ENCODE measurements around the gene REPIN1. TPM values are rescaled to one million over a fixed set of nuclear protein-coding genes. Genes with fewer than 3 reads are reported as not detected.
A peak's percentile ranks its signal among the peaks of the same experiment; 100 is the strongest.

Gene REPIN1
- total RNA-seq, 1 experiment from 2014 or later = 106 TPM

DNA sequence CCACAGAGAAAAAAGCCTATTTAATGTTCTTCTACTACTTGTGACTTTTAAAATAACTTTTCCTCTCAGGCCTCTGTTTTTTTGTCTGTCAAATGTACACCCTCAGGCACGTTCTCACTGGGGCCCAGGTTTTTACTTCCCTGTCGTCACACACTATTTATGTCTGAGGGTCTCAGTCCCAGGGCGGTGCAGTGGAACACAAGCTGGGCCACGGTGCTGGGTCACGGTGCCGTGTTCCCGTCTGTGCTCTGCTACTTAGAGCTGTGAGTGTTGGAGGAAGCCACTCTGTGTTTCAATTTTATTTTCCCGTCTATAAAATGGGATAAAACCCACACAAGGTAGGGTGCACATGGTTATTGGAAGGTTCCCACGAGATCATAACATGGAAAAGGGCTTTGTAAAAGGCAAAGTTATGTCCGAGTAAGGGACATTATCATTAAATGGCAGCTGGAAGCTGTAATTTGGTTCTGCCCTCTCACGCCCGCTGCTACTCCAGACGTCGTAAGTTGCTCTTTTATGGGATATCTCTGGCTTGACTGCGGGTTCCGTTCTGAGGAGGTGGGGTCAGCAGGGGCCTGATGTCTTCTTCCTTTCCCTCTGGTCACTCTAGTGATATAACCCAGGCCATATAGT is 35.7 kb downstream of the REPIN1 start:
- Histone ChIP-seq H3K27me3 (ENCODE audit: insufficient read depth, low read length) (no peaks in the 10 kb centered on the region), H3K14ac (ENCODE audit: insufficient read depth, low read length) (peak overlapping the region; percentile 54; the same call in 1 of the 2 replicates), H3K4me1 (ENCODE audit: insufficient read depth, low read length) (peaks cover 42% of the 10 kb centered on the region), H3K4me2 (ENCODE audit: insufficient read depth, insufficient read length, low read length) (peak overlapping the region; percentile 62), H3K79me1 (ENCODE audit: insufficient read depth, low read depth, low read length, poor library complexity, severe bottlenecking) (no peaks in the 10 kb centered on the region), H3K18ac (ENCODE audit: insufficient read length, low read depth, low read length) (peak overlapping the region; percentile 50), H2BK120ac (ENCODE audit: low read depth, low read length, poor library complexity, severe bottlenecking) (no peak overlapping the region), H2AFZ (ENCODE audit: low read length) (no peak overlapping the region), H3K23me2 (ENCODE audit: insufficient read length, low read depth, low read length, poor library complexity, severe bottlenecking) (peaks cover 8% of the 10 kb centered on the region), H2BK15ac (ENCODE audit: low read depth, low read length) (no peak overlapping the region), H4K5ac (ENCODE audit: insufficient read length, low read depth, low read length) (no peak overlapping the region), H4K91ac (ENCODE audit: insufficient read length, low read depth, low read length) (peak overlapping the region; percentile 38), H3K79me2 (ENCODE audit: insufficient read depth, low read length) (no peaks in the 10 kb centered on the region), H4K20me1 (ENCODE audit: control insufficient read depth, insufficient read depth, insufficient read length) (no peaks in the 10 kb centered on the region), H3K9me3 (ENCODE audit: control insufficient read depth, low read depth, low read length) (no peaks in the 10 kb centered on the region), H3T11ph (ENCODE audit: low read length) (no peak overlapping the region), H3K9ac (ENCODE audit: extremely low read depth, insufficient read length, low read length) (peak overlapping the region; percentile 10), H3K4ac (ENCODE audit: low read depth, low read length) (no peak overlapping the region; the same call in 1 of the 2 replicates), H2BK5ac (ENCODE audit: insufficient read length, low read length) (no peak overlapping the region), H2AK5ac (ENCODE audit: insufficient read length, low read length) (no peak overlapping the region), H3K27ac (ENCODE audit: insufficient read length, low read depth, low read length) (no peak overlapping the region), H3K56ac (ENCODE audit: insufficient read length, low read depth, low read length) (no peak overlapping the region), H2BK12ac (ENCODE audit: insufficient read length, low read depth, low read length) (no peak overlapping the region), H2BK20ac (ENCODE audit: low read depth, low read length, poor library complexity, severe bottlenecking) (no peak overlapping the region), H3K23ac (ENCODE audit: insufficient read length, low read depth, low read length) (no peak overlapping the region), H4K8ac (replicated peaks; ENCODE audit: insufficient read length, low read depth, low read length) (no peak overlapping the region)
- Mint-ChIP-seq H3K9me3 (no peaks in the 10 kb centered on the region; a peak in 1 of 5 replicates), H3K4me1 (peaks cover 71 to 72% of the 10 kb centered on the region in 2 experiments), H3K27me3 (ENCODE audit: low read depth) (no peaks in the 10 kb centered on the region), H3K27ac (peak overlapping the region; percentile 99), H3K36me3 (ENCODE audit: insufficient read depth in 1 of 3, low read depth in 3 of 3) (peaks cover 10 to 15% (median 13%) of the 10 kb centered on the region in 3 experiments), H3K4me3 (peak overlapping the region; percentile 73 to 76)
- no CpG with 5 or more reads among the region's 16 CpGs for WGBS (ENCODE audit: extremely low coverage, insufficient read length, low lambda C conversion rate)
- DNase-seq = no peak
- TF ChIP-seq, protein P1, sequence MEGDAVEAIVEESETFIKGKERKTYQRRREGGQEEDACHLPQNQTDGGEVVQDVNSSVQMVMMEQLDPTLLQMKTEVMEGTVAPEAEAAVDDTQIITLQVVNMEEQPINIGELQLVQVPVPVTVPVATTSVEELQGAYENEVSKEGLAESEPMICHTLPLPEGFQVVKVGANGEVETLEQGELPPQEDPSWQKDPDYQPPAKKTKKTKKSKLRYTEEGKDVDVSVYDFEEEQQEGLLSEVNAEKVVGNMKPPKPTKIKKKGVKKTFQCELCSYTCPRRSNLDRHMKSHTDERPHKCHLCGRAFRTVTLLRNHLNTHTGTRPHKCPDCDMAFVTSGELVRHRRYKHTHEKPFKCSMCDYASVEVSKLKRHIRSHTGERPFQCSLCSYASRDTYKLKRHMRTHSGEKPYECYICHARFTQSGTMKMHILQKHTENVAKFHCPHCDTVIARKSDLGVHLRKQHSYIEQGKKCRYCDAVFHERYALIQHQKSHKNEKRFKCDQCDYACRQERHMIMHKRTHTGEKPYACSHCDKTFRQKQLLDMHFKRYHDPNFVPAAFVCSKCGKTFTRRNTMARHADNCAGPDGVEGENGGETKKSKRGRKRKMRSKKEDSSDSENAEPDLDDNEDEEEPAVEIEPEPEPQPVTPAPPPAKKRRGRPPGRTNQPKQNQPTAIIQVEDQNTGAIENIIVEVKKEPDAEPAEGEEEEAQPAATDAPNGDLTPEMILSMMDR (conservative IDR thresholded peaks at IDR 0.05) = no peak

All from H9 (cell line).